PFSK-1 (cell line): ENCODE measurements around the gene ASPM.

Experiments used
- FOXP2 ChIP-seq: optimal IDR thresholded peaks from 2 replicates; pipeline ENCODE3; 2011; ENCODE audit warnings: borderline replicate concordance, control low read depth, inconsistent platforms; ENCODE audit not compliant: insufficient read depth; ENCODE audit errors: extremely low read length, extremely low read depth
- POLR2AphosphoS5 ChIP-seq: IDR thresholded peaks from 2 replicates; pipeline ENCODE4 v1.6.1; 2012; ENCODE audit warnings: low read depth, mild to moderate bottlenecking, control low read depth, low read length, moderate library complexity
- SIN3A ChIP-seq: IDR thresholded peaks from 2 replicates; pipeline ENCODE4 v1.6.1; 2012; ENCODE audit warnings: mild to moderate bottlenecking, low read length, moderate library complexity, borderline replicate concordance; ENCODE audit not compliant: insufficient read depth
- TAF1 ChIP-seq: IDR thresholded peaks from 2 replicates; pipeline ENCODE4 v1.6.1; 2012; ENCODE audit warnings: low read length, control low read depth, borderline replicate concordance; ENCODE audit not compliant: insufficient read depth
- TF ChIP-seq, protein P1 (sequence below), 2 experiments: IDR thresholded peaks; 2 replicates each; pipeline versions ENCODE4 v1.6.1 to v1.8.0; 2011 to 2012; ENCODE audit warnings: low read depth in 2 of 2, low read length in 2 of 2, control low read depth in 1 of 2, inconsistent platforms in 1 of 2, mild to moderate bottlenecking in 1 of 2, moderate library complexity in 1 of 2; ENCODE audit not compliant: insufficient read depth in 1 of 2

ASPM gene

DNA sequence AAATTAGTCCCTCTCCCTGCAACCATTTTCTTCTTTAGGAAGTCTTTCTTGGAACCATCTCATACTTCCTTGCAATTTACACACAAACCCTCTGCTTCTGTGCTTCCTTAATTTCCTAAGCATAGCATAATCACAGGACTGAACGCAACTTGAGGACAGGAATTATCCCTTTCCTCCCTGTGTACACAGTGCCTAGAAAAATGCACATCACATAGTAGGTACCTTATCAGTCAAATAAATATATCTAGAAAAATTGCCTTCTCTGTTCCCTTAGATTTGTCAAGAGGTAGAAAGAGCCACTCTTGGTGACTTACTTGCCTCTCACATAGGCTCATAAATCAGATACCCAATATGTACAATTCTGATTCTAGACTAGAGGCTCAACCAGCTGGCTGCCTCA, 4.9 kb downstream of the ASPM start:
- TF ChIP-seq, protein P1, sequence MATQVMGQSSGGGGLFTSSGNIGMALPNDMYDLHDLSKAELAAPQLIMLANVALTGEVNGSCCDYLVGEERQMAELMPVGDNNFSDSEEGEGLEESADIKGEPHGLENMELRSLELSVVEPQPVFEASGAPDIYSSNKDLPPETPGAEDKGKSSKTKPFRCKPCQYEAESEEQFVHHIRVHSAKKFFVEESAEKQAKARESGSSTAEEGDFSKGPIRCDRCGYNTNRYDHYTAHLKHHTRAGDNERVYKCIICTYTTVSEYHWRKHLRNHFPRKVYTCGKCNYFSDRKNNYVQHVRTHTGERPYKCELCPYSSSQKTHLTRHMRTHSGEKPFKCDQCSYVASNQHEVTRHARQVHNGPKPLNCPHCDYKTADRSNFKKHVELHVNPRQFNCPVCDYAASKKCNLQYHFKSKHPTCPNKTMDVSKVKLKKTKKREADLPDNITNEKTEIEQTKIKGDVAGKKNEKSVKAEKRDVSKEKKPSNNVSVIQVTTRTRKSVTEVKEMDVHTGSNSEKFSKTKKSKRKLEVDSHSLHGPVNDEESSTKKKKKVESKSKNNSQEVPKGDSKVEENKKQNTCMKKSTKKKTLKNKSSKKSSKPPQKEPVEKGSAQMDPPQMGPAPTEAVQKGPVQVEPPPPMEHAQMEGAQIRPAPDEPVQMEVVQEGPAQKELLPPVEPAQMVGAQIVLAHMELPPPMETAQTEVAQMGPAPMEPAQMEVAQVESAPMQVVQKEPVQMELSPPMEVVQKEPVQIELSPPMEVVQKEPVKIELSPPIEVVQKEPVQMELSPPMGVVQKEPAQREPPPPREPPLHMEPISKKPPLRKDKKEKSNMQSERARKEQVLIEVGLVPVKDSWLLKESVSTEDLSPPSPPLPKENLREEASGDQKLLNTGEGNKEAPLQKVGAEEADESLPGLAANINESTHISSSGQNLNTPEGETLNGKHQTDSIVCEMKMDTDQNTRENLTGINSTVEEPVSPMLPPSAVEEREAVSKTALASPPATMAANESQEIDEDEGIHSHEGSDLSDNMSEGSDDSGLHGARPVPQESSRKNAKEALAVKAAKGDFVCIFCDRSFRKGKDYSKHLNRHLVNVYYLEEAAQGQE (IDR thresholded peaks at IDR 0.05; ENCODE audit: insufficient read depth in 1 of 2, low read depth in 2 of 2, low read length in 2 of 2) = no peak
- TF ChIP-seq TAF1 = no peak
- no peak for TF ChIP-seq FOXP2
- TF ChIP-seq SIN3A = no peak
- no peak for TF ChIP-seq POLR2AphosphoS5

DNA sequence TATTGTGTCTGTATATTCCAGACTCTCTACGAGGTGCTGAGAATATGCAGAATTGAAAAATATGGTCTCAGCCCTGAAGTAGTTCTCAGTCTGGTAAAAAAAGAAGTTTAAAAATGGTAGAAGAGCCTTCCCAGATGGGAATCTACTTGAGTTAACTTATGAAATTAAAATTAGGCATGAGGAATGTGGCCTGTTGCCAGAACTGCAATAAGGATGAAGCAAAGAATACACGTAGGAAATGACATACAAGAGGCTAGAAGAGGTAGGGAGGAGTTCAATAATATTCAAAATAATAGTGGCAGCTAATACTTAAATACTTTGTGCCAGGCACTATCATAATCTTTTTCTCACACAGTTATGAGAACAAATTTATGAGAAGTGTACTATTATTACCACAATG, 6.3 kb downstream of the ASPM start:
- TF ChIP-seq FOXP2 (no peak), SIN3A (no peak), TAF1 (no peak), POLR2AphosphoS5 (no peak)
- TF ChIP-seq, protein P1 (IDR thresholded peaks at IDR 0.05; ENCODE audit: insufficient read depth in 1 of 2, low read depth in 2 of 2, low read length in 2 of 2) = no peak

DNA sequence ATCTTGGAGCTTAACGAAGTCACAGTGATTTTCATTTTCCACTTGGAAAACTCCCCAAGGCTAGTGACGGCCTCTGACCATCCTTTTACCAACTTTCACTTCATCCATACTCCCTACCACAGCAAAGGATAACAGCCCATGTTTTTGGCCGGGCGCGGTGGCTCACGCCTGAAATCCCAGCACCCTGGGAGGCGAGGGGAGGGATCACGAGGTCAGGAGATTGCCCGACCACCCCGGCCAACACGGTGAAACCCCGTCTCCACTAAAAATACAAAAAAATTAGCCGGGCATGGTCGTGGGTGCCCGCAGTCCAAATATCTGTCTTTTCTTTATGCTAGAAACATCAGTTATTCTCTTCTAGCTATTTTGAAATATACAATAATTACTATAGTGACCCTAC, 7.3 kb downstream of the ASPM start:
- TF ChIP-seq, protein P1 (IDR thresholded peaks at IDR 0.05; ENCODE audit: insufficient read depth in 1 of 2, low read depth in 2 of 2, low read length in 2 of 2) = no peak
- TF ChIP-seq SIN3A (no peak), POLR2AphosphoS5 (no peak), TAF1 (no peak), FOXP2 (no peak)

DNA sequence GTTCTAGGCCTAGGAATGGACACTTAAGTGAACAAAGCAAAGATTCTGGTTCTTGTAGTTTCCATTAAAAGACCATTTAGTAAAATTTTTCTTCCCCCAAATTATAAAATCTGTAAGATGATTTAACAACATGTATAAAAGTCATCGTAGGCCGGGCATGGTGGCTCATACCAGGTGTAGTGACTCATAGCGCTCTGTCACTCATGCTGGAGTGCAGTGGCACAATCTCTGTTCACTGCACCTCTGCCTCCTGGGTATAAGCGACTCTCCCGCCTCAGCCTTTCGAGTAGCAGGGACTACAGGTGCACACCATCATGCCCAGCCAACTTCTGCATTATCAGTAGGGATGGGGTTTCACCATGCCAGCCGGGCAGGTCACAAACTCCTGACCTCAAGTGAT, 9.1 kb downstream of the ASPM start:
- TF ChIP-seq, protein P1 (IDR thresholded peaks at IDR 0.05; ENCODE audit: insufficient read depth in 1 of 2, low read depth in 2 of 2, low read length in 2 of 2) = no peak
- TF ChIP-seq TAF1 = no peak
- TF ChIP-seq FOXP2 = no peak
- no peak for TF ChIP-seq POLR2AphosphoS5
- no peak for TF ChIP-seq SIN3A

DNA sequence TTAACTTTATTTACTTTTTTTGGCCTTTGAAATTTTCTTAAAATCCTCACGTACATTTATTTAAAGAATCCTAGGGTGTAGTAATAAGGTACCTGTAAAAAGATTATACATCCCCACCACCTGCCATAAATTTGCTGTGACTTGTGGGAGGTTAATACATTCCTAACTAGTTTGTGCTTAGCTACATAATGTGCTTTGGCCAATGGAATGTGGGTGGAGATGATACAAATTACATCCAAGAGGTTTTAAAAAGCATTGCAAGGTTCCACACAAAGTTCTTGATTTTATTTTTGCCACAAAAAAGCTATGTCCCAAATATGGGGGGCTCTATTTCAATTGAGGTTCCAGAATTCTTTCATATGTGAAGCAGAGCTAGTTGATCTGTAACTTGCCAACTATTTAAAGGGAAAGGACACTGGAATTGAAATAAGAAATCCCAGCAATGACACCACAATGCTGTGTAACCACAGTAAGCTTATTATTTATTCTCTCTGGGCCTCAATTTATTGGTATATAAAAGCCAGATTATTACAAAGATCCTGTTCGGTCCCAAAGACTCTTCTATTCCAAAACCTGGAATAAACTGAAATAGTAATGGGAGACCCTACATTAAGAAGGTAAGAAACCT, 15.7 kb downstream of the ASPM start:
- TF ChIP-seq TAF1 (no peak), POLR2AphosphoS5 (no peak), SIN3A (no peak), FOXP2 (no peak)
- TF ChIP-seq, protein P1 (IDR thresholded peaks at IDR 0.05; ENCODE audit: insufficient read depth in 1 of 2, low read depth in 2 of 2, low read length in 2 of 2) = no peak
